DOHH2 (cell line): ENCODE data around the gene C1GALT1.
"Not testable (repeated sequence)": the region's sequence is repeated elsewhere in the genome, so short reads cannot be mapped to it uniquely, and the experiment has no call there.

Source experiments
- CTCF ChIP-seq: fragments of 200-600 bp; sonication (generic); IDR thresholded peaks from one replicate; pipeline ENCODE4 v1.5.1; 2014; ENCODE audit warnings: antibody characterized with exemption, mild to moderate bottlenecking, low read depth, low read length; ENCODE audit not compliant: poor library complexity, severe bottlenecking
- EZH2phosphoT487 ChIP-seq: fragments of 200-600 bp; sonication (generic); IDR thresholded peaks from 2 replicates; pipeline ENCODE4 v1.6.1; 2017; ENCODE audit warnings: borderline replicate concordance, mild to moderate bottlenecking, antibody characterized with exemption, low read length, moderate library complexity, mixed read lengths

- not testable (repeated sequence) for TF ChIP-seq CTCF, EZH2phosphoT487
These were observed 10.7 kb downstream of the C1GALT1 start for GRCh38 chr7:7192798-7193788.
